Upper lobe of left lung (tissue), 4 donors: Measurements from ENCODE around the gene MAD1L1.

Source experiments
- CTCF ChIP-seq, 6 experiments: fragments of 450-650 bp in 4 of 6; fragments of 200-600 bp in 2 of 6; sonication (generic) in 2 of 6; IDR thresholded peaks; one replicate each; pipeline ENCODE4 v1.5.1; 2016 to 2019; ENCODE audit warnings: antibody characterized with exemption in 6 of 6
- EP300 ChIP-seq, 4 donors: sonication (generic); formaldehyde crosslinking; IDR thresholded peaks; one replicate each; pipeline ENCODE4 v1.5.1; 2017; ENCODE audit warnings: antibody characterized with exemption in 4 of 4, control low read depth in 2 of 4
- POLR2A ChIP-seq, 4 donors: fragments of 450-650 bp; IDR thresholded peaks; one replicate each; pipeline ENCODE4 v1.5.1; 2016 to 2017; ENCODE audit warnings: antibody characterized with exemption in 4 of 4, mild to moderate bottlenecking in 2 of 4
- POLR2AphosphoS5 ChIP-seq, 2 donors: sonication (generic); formaldehyde crosslinking; IDR thresholded peaks; one replicate each; pipeline ENCODE4 v1.5.1; 2017; ENCODE audit warnings: antibody characterized with exemption in 2 of 2

GRCh38 chr7:2110610-2111396 lies 121.9 kb downstream of the MAD1L1 start:
- TF ChIP-seq CTCF (IDR thresholded peaks at IDR 0.05) (no peak), EP300 (IDR thresholded peaks at IDR 0.05) (no peak), POLR2AphosphoS5 (IDR thresholded peaks at IDR 0.05) (no peak), POLR2A (IDR thresholded peaks at IDR 0.05) (no peak)
